Frontal cortex (tissue), 4 donors: ENCODE results near the gene RNF225. TPM values are rescaled to one million over a fixed set of nuclear protein-coding genes. Genes with fewer than 3 reads are reported as not detected.

Source experiments
- DNase-seq, 2 donors: peaks; one replicate each; pipeline ENCODE4 v3.0.0; 2012; ENCODE audit warnings: low spot score in 2 of 2
- FAIRE-seq: peaks from 2 replicates; lab custom pipeline; 2012; peaks lifted over from hg19 to GRCh38; lab: Jason Lieb, UNC
- total RNA-seq: library from RNA; depleted of rRNA; stranded (reverse); fragments of >200 nt; gene quantifications from one replicate; pipeline ENCODE4 v1.2.3, GENCODE V29; 2014
- donor health status: control.
- donor health status: control.
- donor health status: control.

The RNF225 gene
- total RNA-seq, 1 donor from 2014 or later: not detected

GRCh38 chr19:58385313-58385890 is 10.1 kb upstream of the RNF225 start:
- no peak for DNase-seq
- FAIRE-seq: no peak

- FAIRE-seq: no peak
These were observed 9.4 kb upstream of the RNF225 start for GRCh38 chr19:58385891-58386575.

GRCh38 chr19:58386576-58387337 is 8.7 kb upstream of the RNF225 start, which contains the start of gene RPS5:
TSS of gene RPS5 (plus strand) at chr19:58387269. CDS start at chr19:58388138, 869 bp downstream.
- FAIRE-seq: peak; percentile 33
- DNase-seq: peak; percentile 98 to 100

More at GRCh38 chr19:58385891-58386575, 9.4 kb upstream of the RNF225 start:
- DNase-seq: no peak

GRCh38 chr19:58387338-58388174 is 7.9 kb upstream of the RNF225 start:
- DNase-seq (no peak), FAIRE-seq (no peak)

GRCh38 chr19:58388175-58388526 is 7.3 kb upstream of the RNF225 start:
- no peak for FAIRE-seq

GRCh38 chr19:58392945-58393724 is 2.3 kb upstream of the RNF225 start:
- DNase-seq (no peak), FAIRE-seq (no peak)

More at GRCh38 chr19:58388175-58388526, 7.3 kb upstream of the RNF225 start:
- no peak for DNase-seq

GRCh38 chr19:58393725-58394033 is 1.8 kb upstream of the RNF225 start:
- DNase-seq (no peak), FAIRE-seq (no peak)

- FAIRE-seq (no peak), DNase-seq (no peak)
These were observed 636 bp upstream of the RNF225 start for GRCh38 chr19:58394821-58395219.

- no peak for DNase-seq
- FAIRE-seq: no peak
These were observed 647 bp downstream of the RNF225 start for GRCh38 chr19:58395979-58396627.

- FAIRE-seq (no peak), DNase-seq (no peak)
These were observed 1.5 kb downstream of the RNF225 start for GRCh38 chr19:58396691-58397532.

- FAIRE-seq (no peak), DNase-seq (no peak)
These were observed 2.1 kb downstream of the RNF225 start for GRCh38 chr19:58397533-58398037.

GRCh38 chr19:58398087-58398486 is 2.6 kb downstream of the RNF225 start:
- DNase-seq (no peak), FAIRE-seq (no peak)

GRCh38 chr19:58398545-58398944 is 3.1 kb downstream of the RNF225 start:
- no peak for DNase-seq
- FAIRE-seq: no peak

GRCh38 chr19:58399903-58400302 is 4.4 kb downstream of the RNF225 start:
- DNase-seq: no peak

GRCh38 chr19:58400316-58400915 is 5.0 kb downstream of the RNF225 start:
- FAIRE-seq: no peak

More at GRCh38 chr19:58399903-58400302, 4.4 kb downstream of the RNF225 start:
- no peak for FAIRE-seq

GRCh38 chr19:58400916-58401839 is 5.7 kb downstream of the RNF225 start:
- peak; percentile 99 to 100 for DNase-seq
- peak; percentile 96 for FAIRE-seq

More at GRCh38 chr19:58400316-58400915, 5.0 kb downstream of the RNF225 start:
- peak in 1 of 2 donors; percentile 53 for DNase-seq
